Nucleus accumbens (tissue), 56 donors: ENCODE data around the gene MYO5B.
"Not testable (repeated sequence)": the region's sequence is repeated elsewhere in the genome, so short reads cannot be mapped to it uniquely, and the experiment has no call there.

Experiments used
- DNase-seq, 56 donors: peaks; one replicate each; lab custom pipeline; 2025; lab: John Stamatoyannopoulos, UW

Gene MYO5B

GRCh38 chr18:50111398-50111797 is 83.5 kb downstream of the MYO5B start:
- DNase-seq: no peak

GRCh38 chr18:50107468-50107977 is 87.4 kb downstream of the MYO5B start:
- DNase-seq: no peak

- no peak for DNase-seq
Measured at GRCh38 chr18:50105027-50105426, 89.9 kb downstream of the MYO5B start.

DNA sequence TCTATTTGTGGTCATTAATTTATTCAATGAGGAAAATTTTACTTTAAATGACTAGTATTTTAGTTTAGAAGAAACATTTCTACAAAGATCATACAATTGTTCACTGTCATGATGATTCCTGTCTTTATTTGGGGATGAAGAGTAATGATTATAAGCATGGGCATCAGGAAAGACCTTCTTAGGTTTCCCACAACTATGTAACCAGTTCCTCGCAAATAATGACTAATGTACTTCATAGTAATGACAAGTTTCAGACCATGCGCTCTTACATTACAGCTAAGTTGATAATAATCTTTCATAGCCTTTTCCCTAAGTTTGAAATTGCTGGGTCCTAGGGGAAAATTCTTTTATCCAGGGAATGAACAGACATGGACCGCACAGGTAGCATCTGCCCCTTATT is 90.5 kb downstream of the MYO5B start:
- no peak for DNase-seq

- no peak for DNase-seq
Measured at GRCh38 chr18:50099725-50100407, 95.1 kb downstream of the MYO5B start.

GRCh38 chr18:50097702-50098101 is 97.2 kb downstream of the MYO5B start:
- DNase-seq: no peak

DNA sequence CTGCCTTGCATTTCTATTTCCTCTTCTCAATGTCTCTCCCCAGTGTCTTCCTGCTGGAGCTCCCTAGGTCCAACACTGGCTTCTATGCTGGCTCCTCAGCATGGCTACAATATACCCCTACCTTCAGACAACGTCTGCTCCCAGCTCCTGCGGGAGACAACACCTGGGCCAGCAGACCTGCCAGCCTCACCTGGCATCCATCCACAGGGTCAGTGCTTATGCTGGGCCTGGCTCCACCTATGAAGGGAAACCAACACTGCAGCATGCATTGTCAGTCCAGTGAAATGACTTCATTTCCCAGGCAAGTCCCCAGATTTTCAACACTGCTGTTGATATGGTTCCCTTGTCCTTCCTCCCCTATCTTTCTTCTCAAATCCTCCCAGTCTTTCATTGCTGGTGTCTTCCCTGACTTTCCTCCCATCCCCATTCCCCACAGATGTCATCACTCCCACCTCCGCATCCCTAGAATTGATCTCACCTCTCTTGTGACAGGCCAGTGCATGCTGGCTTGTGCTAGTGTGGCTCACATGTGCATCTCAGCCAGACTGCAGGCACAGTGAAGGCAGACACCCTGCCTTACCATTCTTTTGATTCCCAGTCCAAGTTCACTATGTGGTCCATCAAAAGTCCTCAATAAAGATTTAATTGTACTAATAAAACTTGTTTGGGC is 98.0 kb downstream of the MYO5B start:
- no peak for DNase-seq

DNA sequence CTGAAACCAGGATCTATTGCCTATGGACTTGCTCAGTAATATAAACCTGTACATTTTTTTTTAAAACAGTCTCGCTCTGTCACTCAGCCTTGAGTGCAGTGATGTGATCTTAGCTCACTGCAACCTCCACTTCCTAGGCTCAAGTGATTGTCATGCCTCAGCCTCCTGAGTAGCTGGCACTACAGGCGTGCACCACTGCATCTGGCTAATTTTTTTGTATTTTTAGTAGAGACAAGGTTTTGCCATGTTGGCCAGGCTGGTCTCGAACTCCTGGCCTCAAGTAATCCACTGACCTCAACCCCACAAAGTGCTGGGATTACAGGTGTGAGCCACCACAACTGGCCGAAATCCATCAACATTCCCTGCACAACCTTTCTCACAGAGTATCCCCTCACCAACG is 100.2 kb downstream of the MYO5B start:
- DNase-seq: not testable (repeated sequence)

DNA sequence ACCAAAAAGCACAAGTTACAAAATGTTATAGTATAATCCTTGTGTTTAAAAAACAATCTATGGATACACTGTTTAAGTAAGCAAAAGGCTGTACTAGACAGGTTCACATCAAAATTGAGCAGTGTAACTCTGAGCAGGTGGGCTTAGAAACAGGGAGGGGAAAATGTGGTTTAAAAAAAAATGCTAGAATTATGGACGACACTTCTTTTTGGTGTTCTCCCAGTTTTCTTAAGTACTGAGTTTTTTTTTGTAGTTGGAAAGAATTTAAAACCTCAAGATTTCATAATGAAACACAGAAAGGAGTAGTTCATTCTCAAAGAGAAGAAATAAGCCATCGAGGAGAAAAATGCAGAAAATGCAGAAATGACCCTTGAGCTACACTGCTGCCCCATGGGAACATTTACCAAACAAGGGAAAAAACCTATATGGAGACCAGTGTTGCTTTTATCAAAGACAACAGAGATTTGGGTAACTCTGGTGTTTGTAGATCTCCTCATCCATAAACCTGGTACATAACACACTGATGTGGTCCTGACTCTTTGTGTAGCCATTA is 100.7 kb downstream of the MYO5B start:
- DNase-seq: no peak

DNA sequence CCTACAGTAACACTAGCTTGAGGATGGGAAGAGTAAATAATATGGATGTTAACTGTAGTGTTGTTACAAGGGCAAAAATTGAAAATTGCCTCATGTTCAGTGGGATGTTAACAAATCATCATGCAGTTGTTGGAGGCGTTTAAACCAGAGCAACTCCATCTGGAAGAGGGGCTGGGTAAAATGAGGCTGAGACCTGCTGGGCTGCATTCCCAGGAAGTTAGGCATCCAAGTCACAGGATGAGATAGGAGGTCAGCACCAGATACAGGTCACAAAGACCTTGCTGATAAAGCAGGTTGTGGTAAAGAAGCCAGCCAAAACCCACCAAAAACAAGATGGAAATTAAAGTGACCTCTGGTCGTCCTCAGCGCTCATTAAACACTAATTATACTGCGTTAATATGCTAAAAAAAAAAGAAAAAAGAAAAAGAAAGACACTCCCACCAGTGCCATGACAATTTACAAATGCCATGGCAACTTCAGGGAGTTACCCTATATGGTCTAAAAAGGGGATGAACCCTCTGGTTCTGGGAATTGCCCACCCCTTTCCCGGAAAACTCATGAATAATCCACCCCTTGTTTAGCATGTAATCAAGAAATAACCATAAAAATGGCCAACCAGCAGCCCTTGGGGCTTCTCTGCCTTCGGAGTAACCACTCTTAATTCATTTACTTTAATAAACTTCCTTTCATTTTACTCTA is 101.4 kb downstream of the MYO5B start:
- DNase-seq: no peak

- DNase-seq: no peak
Measured at GRCh38 chr18:50092245-50092805, 102.6 kb downstream of the MYO5B start.

DNA sequence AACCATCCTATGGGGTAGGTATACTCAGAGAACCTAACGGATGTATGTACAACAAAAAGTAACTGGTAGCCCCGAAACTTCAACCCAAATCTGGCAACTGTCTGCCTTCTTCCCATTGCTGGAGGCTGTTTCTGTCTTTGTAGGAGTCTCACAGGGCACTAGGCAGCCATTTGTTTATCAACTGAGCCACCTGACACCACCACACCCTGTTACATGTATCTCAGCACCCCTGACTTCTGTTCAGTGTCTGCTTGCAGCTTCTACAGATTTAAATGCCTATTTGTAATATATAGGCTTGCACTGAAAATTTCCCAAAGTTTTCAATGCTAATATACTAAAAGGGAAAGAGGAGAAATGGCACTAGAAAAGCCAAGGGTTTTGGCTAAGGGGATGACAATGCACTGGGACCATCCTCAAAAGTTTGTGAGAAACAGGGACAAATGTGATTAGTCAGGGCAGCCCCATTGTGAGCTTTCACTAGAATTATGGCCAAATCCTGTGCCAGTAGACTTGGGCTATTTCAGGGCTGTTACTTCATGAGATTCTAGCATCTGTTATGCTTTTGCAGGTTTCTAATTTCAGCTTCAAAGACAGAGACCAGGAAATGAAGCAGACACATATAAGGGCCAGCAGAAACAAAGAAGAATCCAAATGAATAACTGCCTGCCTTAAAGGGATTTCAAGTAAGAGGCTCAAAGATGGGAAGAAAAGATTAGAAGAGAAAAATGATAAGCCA is 103.3 kb downstream of the MYO5B start:
- no peak for DNase-seq

DNA sequence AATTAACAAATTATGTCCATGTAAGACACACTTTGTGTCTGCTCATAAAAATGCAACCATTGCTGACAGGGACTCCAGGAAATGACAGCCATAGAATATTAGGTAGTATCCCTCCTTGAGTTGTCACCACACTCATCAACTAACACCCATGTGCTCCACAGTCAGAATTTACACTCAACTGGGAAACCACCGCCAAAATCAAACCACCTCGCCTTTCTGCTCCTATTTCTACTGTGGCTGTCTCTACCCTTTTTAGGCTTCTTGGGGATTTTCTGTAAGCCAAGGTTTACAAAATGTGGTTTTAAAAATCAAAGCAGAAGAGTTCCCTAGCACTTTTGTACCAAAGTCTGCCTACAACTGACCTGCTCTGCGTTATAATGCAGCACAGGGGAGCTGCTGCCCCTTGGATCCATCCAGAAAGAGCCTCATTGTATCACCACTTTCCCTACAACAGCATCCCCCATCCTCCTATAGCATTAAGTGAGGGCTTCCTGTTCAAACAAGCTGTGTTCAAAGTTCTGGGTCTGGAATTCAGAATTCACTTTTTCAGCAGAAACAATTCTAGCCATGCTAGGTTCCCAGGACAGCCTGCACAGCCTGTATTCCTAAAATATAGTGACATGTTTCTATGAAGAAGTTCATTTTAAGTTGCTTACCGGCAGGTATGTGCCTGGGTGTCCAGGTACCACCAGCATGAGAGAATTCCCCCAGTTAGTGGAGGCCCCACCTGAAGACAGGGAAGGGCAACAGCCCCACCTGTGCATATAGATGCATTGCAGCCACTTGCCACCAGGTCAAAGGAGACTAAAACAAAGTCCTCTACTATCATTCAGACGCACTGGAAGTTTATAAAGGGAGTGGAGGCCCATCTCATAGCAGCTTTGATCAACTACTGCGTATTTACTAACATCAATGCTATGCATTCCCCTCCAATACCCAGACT is 104.3 kb downstream of the MYO5B start:
- DNase-seq: no peak

DNA sequence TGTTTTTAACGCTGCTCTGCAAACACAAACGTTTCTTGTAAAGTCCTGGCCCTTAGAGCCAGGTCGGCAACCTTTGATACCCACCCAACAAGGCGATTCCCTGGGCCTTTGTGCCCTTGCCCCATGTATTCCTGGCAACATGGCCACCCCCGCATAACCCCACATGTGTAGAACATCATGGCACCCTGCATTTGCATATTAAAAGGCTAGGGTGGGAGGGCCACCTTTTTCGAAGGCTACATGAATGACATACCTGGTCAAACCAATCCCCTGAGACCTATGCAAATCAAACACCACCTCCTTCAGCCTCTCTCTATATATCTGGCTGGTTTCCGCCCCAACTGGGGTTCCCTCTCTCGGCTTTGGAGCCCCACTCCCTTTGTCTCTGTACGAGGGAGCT is 105.2 kb downstream of the MYO5B start:
- no peak for DNase-seq

DNA sequence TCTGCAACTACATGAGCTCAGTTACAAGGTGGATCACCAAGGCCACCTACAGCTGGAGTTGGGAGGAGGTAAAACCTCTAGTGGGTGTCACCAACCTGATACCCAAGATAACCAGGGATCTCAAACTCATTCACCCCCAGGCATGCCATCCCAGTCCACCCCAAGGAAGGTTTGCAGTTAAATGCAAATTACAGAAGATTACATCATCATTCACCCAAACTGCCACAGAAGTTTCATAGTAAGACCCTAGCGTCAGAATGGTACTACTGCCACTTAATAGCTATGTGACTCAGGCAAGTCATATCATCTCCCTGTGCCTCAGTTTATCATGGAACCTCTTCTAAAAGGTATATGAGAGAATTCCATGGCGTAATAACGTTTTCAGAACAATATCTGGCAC is 111.2 kb downstream of the MYO5B start:
- DNase-seq: no peak

- DNase-seq: peak in 3 of 56 donors; percentile 2 to 37 (median 14)
Measured at GRCh38 chr18:50080932-50081560, 113.9 kb downstream of the MYO5B start.

DNA sequence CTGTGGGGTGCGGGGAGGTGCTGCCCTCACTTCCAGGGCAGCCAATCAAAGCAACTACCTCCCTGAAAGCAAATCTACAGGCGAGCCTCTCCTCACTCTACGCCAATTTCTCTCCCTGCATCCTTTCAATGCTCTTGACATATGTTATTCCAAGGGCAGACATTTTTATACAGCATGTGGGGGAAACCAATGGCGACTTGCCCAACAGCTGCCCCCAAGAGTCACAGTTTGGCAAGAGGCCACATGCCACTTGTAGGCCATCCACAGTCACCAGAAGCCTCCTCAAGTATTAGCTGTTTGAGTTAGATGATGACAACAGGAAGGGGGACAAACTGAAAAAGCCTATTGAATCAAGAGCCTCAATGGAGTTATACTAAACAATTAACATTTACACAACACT is 114.6 kb downstream of the MYO5B start:
- peak in 14 of 56 donors; percentile 0 to 43 (median 16) for DNase-seq

GRCh38 chr18:50079571-50080295 is 115.2 kb downstream of the MYO5B start:
- DNase-seq: peak in 53 of 56 donors; percentile 8 to 85 (median 48)
